Liver (tissue), 9 donors: ENCODE results near the gene METTL15. TPM values are rescaled to one million over a fixed set of nuclear protein-coding genes. Genes with fewer than 3 reads are reported as not detected.

Experiments used
- DNase-seq: peaks from one replicate; pipeline ENCODE4 v3.0.0-alpha.2; 2017; ENCODE audit warnings: low spot score
- H3K27ac ChIP-seq, 2 donors: one replicate each; pipeline ENCODE4 v1.7.0; 2013; ENCODE audit warnings: inconsistent platforms in 2 of 2, low read length in 2 of 2, control low read depth in 1 of 2, low read depth in 1 of 2, mild to moderate bottlenecking in 1 of 2
- H3K27me3 ChIP-seq, 4 donors: one replicate each; pipeline versions ENCODE4 v1.6.1 to v1.7.0; 2013; ENCODE audit warnings: low read length in 3 of 4, inconsistent platforms in 1 of 4, mild to moderate bottlenecking in 1 of 4, moderate library complexity in 1 of 4; ENCODE audit not compliant: control insufficient read depth in 4 of 4, insufficient read depth in 4 of 4
- H3K36me3 ChIP-seq, 4 donors: one replicate each; pipeline versions ENCODE4 v1.6.1 to v1.7.0; 2013; ENCODE audit warnings: low read length in 3 of 4, mild to moderate bottlenecking in 3 of 4, low read depth in 1 of 4, moderate library complexity in 1 of 4; ENCODE audit not compliant: control insufficient read depth in 4 of 4, insufficient read depth in 3 of 4
- H3K4me1 ChIP-seq, 4 donors: one replicate each; pipeline versions ENCODE4 v1.6.1 to v1.7.0; 2013; ENCODE audit warnings: low read length in 3 of 4, mild to moderate bottlenecking in 3 of 4, moderate library complexity in 1 of 4; ENCODE audit not compliant: control insufficient read depth in 4 of 4, insufficient read depth in 4 of 4
- H3K4me3 ChIP-seq, 3 donors: one replicate each; pipeline versions ENCODE4 v1.6.1 to v1.7.0; 2013; ENCODE audit warnings: low read length in 3 of 3, control low read depth in 1 of 3, low read depth in 1 of 3, mild to moderate bottlenecking in 1 of 3
- H3K9ac ChIP-seq, 2 donors: one replicate each; pipeline ENCODE4 v1.7.0; 2013; ENCODE audit warnings: low read length in 2 of 2, mild to moderate bottlenecking in 2 of 2, moderate library complexity in 2 of 2, control low read depth in 1 of 2, low read depth in 1 of 2
- H3K9me3 ChIP-seq, 4 donors: one replicate each; pipeline versions ENCODE4 v1.6.1 to v1.7.0; 2013; ENCODE audit warnings: low read length in 3 of 4; ENCODE audit not compliant: control insufficient read depth in 4 of 4
- ATF3 ChIP-seq: IDR thresholded peaks from 2 replicates; pipeline ENCODE4 v1.6.1; 2016; ENCODE audit warnings: antibody characterized with exemption
- CTCF ChIP-seq: fragments of 150-350 bp; IDR thresholded peaks from 2 replicates; pipeline ENCODE4 v1.5.1; 2017; ENCODE audit warnings: improper control_type of control experiment, low read depth, low read length; ENCODE audit not compliant: missing input control
- EGR1 ChIP-seq, 2 donors: IDR thresholded peaks; 2 replicates each; pipeline ENCODE4 v1.6.1; 2016 to 2018; ENCODE audit warnings: antibody characterized with exemption in 2 of 2, low read depth in 2 of 2
- FOXA2 ChIP-seq: IDR thresholded peaks from 2 replicates; pipeline ENCODE4 v1.6.1; 2016; ENCODE audit warnings: antibody characterized with exemption
- HNF4A ChIP-seq, 2 donors: conservative IDR thresholded peaks; 2 replicates each; pipeline ENCODE4 v1.6.1; 2016; ENCODE audit warnings: antibody characterized with exemption in 2 of 2, mild to moderate bottlenecking in 2 of 2
- HNF4G ChIP-seq: IDR thresholded peaks from 2 replicates; pipeline ENCODE4 v1.6.1; 2016; ENCODE audit warnings: antibody characterized with exemption
- JUND ChIP-seq, 2 donors: IDR thresholded peaks; 2 replicates each; pipeline ENCODE4 v1.6.1; 2016; ENCODE audit warnings: antibody characterized with exemption in 2 of 2
- MAX ChIP-seq: IDR thresholded peaks from 2 replicates; pipeline ENCODE4 v1.6.1; 2016; ENCODE audit warnings: antibody characterized with exemption
- NR2F2 ChIP-seq: IDR thresholded peaks from 2 replicates; pipeline ENCODE4 v1.6.1; 2016; ENCODE audit warnings: antibody characterized with exemption
- RAD21 ChIP-seq, 2 donors: IDR thresholded peaks; 2 replicates each; pipeline ENCODE4 v1.6.1; 2016; ENCODE audit warnings: antibody characterized with exemption in 2 of 2, mild to moderate bottlenecking in 2 of 2
- REST ChIP-seq: IDR thresholded peaks from 2 replicates; pipeline ENCODE4 v1.6.1; 2016; ENCODE audit warnings: antibody characterized with exemption, mild to moderate bottlenecking
- RXRA ChIP-seq, 2 donors: IDR thresholded peaks; 2 replicates each; pipeline ENCODE4 v1.6.1; 2017 to 2018; ENCODE audit warnings: antibody characterized with exemption in 2 of 2, mild to moderate bottlenecking in 1 of 2
- SP1 ChIP-seq: IDR thresholded peaks from 2 replicates; pipeline ENCODE4 v1.6.1; 2018; ENCODE audit warnings: antibody characterized with exemption, mild to moderate bottlenecking
- TAF1 ChIP-seq: conservative IDR thresholded peaks from 2 replicates; pipeline ENCODE4 v1.6.1; 2016; ENCODE audit warnings: antibody characterized with exemption, mild to moderate bottlenecking
- YY1 ChIP-seq: IDR thresholded peaks from 2 replicates; pipeline ENCODE4 v1.6.1; 2016; ENCODE audit warnings: antibody characterized with exemption, mild to moderate bottlenecking
- ZBTB33 ChIP-seq: IDR thresholded peaks from 2 replicates; pipeline ENCODE4 v1.6.1; 2016; ENCODE audit warnings: antibody characterized with exemption
- WGBS: extraction: QIAGEN DNeasy Blood & Tissue Kit; methylation state at CpG from one replicate; pipeline ENCODE4 v1.1.7; 2013; 5-methylcytosine and 5-hydroxymethylcytosine counted together
- polyA plus RNA-seq, 2 donors: library from polyadenylated mRNA; stranded (reverse) in 1 of 2; unstranded in 1 of 2; fragments of 200-250 nt in 1 of 2; fragments of >200 nt in 1 of 2; fragmentation: Nextera tagmentation in 1 of 2; extraction: Ambion mirVana in 1 of 2; gene quantifications; one replicate each; pipeline versions ENCODE4 v1.2.1 to v1.2.3, GENCODE V29; 2013 to 2015
- total RNA-seq, 2 donors: library from RNA; depleted of rRNA; stranded (reverse); fragments of >200 nt; gene quantifications; one replicate each; pipeline ENCODE4 v1.2.3, GENCODE V29; 2014
- donor health status: healthy.
- donor health status: healthy.
- donor health status: healthy.
- donor health status: healthy.
- donor health status: healthy.

The METTL15 gene
- total and polyA plus RNA-seq, 4 donors, result 4.1 to 11.5 (median 8.1) TPM

- Histone ChIP-seq H3K9ac (no peak overlapping the region), H3K9me3 (no peaks in the 10 kb centered on the region), H3K36me3 (peaks cover 0 to 3% (median 1%) of the 10 kb centered on the region in 4 donors), H3K27ac (no peak overlapping the region), H3K27me3 (no peaks in the 10 kb centered on the region), H3K4me1 (no peaks in the 10 kb centered on the region), H3K4me3 (no peak overlapping the region)
- 88% methylated on average over 2 of the region's 2 CpGs for WGBS
- DNase-seq, result no peak
- TF ChIP-seq JUND (IDR thresholded peaks at IDR 0.05), result no peak
- TF ChIP-seq ZBTB33, result no peak
- TF ChIP-seq TAF1, result no peak
These were observed 38.0 kb downstream of the METTL15 start for GRCh38 chr11:28146123-28146751.

- H3K9me3 ChIP-seq, result no peaks in the 10 kb centered on the region
- H3K4me3 ChIP-seq, result no peak overlapping the region
- no peak overlapping the region for H3K27ac ChIP-seq
- no peaks in the 10 kb centered on the region for H3K4me1 ChIP-seq
- no peak overlapping the region for H3K9ac ChIP-seq
- H3K36me3 ChIP-seq, result peaks cover 0 to 6% (median 3%) of the 10 kb centered on the region in 4 donors
- 97% methylated on average over 2 of the region's 2 CpGs for WGBS
- H3K27me3 ChIP-seq, result no peaks in the 10 kb centered on the region
- TF ChIP-seq RAD21 (IDR thresholded peaks at IDR 0.05) (no peak), HNF4A (conservative IDR thresholded peaks at IDR 0.05) (no peak), REST (no peak), CTCF (no peak), EGR1 (IDR thresholded peaks at IDR 0.05; ENCODE audit: low read depth in 2 of 2) (no peak), YY1 (no peak), SP1 (no peak), TAF1 (no peak), RXRA (IDR thresholded peaks at IDR 0.05) (no peak), ATF3 (no peak), ZBTB33 (no peak), HNF4G (no peak), MAX (no peak), FOXA2 (no peak), NR2F2 (no peak)
- DNase-seq, result no peak
These were observed 44.6 kb downstream of the METTL15 start for GRCh38 chr11:28152743-28153142.
